ENCODE results near the gene DNASE1L2. TPM values are rescaled to one million over a fixed set of nuclear protein-coding genes. Genes with fewer than 3 reads are reported as not detected.

Gene DNASE1L2
- total RNA-seq, 2 donors from 2014 or later: 0.83 TPM; not detected in 1

- TF ChIP-seq, protein P1, sequence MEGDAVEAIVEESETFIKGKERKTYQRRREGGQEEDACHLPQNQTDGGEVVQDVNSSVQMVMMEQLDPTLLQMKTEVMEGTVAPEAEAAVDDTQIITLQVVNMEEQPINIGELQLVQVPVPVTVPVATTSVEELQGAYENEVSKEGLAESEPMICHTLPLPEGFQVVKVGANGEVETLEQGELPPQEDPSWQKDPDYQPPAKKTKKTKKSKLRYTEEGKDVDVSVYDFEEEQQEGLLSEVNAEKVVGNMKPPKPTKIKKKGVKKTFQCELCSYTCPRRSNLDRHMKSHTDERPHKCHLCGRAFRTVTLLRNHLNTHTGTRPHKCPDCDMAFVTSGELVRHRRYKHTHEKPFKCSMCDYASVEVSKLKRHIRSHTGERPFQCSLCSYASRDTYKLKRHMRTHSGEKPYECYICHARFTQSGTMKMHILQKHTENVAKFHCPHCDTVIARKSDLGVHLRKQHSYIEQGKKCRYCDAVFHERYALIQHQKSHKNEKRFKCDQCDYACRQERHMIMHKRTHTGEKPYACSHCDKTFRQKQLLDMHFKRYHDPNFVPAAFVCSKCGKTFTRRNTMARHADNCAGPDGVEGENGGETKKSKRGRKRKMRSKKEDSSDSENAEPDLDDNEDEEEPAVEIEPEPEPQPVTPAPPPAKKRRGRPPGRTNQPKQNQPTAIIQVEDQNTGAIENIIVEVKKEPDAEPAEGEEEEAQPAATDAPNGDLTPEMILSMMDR (IDR thresholded peaks at IDR 0.05): no peak
- H3K4me3 ChIP-seq: no peak overlapping the region
- H3K9me3 ChIP-seq: no peaks in the 10 kb centered on the region
- H3K27me3 ChIP-seq: no peaks in the 10 kb centered on the region
- H3K36me3 ChIP-seq: no peaks in the 10 kb centered on the region
- H3K4me1 ChIP-seq: peaks cover 0 to 8% of the 10 kb centered on the region in 2 donors
- DNase-seq (ENCODE audit: low spot score): no peak
- H3K27ac ChIP-seq: no peak overlapping the region
Measured at GRCh38 chr16:2190002-2190658, 46.1 kb upstream of the DNASE1L2 start.

DNA sequence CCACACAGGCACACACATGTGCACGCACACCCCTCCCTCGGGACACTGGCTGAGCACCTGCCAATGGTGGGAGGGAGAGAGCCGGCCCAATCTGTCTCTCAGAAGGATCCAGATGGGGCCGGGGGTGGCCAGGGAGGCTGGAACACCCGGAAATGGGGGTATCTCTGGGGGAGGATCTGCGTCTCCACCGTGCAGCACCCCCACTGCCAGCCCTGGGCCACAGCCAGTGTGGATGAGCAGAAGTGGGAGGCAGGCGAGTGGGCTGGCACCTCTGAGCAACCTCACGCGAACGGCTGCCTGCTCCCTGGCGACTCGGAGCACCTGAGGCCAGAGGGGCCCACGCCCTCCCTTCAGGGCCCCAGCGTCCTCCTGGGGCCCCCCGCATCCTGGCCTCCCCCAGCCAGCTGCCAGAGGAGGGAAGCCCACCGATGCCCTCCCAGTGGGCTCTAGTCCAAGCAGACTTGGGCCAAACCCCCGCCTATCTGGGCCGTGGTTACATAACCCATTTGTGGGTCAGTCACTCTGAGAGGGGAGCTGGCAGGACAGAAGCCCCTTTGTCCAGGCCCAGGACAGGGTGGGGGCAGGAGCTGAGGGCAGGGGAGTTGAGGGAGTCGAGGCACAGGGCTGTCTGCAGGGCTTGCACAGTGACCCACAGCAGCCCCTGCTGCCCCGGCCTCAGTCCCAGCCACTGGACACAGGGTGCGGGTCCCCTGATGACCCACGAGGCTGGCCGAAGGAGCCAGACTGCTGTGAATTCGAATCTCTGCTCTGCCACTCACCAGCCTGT, 45.4 kb upstream of the DNASE1L2 start:
- DNase-seq (ENCODE audit: low spot score): no peak
- no peaks in the 10 kb centered on the region for H3K36me3 ChIP-seq
- no peaks in the 10 kb centered on the region for H3K9me3 ChIP-seq
- no peak overlapping the region for H3K4me3 ChIP-seq
- H3K4me1 ChIP-seq: peaks cover 0 to 15% of the 10 kb centered on the region in 2 donors
- peak overlapping the region in 1 of 2 donors; percentile 28 for H3K27ac ChIP-seq
- peaks cover 0 to 6% of the 10 kb centered on the region in 2 donors for H3K27me3 ChIP-seq
- TF ChIP-seq, protein P1 (IDR thresholded peaks at IDR 0.05): no peak

- H3K36me3 ChIP-seq: no peaks in the 10 kb centered on the region
- H3K27ac ChIP-seq: peak overlapping the region in 1 of 2 donors; percentile 28
- H3K4me1 ChIP-seq: peaks cover 0 to 17% of the 10 kb centered on the region in 2 donors
- TF ChIP-seq, protein P1 (IDR thresholded peaks at IDR 0.05): no peak
- DNase-seq (ENCODE audit: low spot score): no peak
- peaks cover 0 to 6% of the 10 kb centered on the region in 2 donors for H3K27me3 ChIP-seq
- H3K4me3 ChIP-seq: no peak overlapping the region
- no peaks in the 10 kb centered on the region for H3K9me3 ChIP-seq
Measured at GRCh38 chr16:2191446-2191706, 44.9 kb upstream of the DNASE1L2 start.

- no peak for DNase-seq (ENCODE audit: low spot score)
- Histone ChIP-seq H3K4me1 (peaks cover 0 to 17% of the 10 kb centered on the region in 2 donors), H3K9me3 (no peaks in the 10 kb centered on the region), H3K27me3 (peaks cover 0 to 6% of the 10 kb centered on the region in 2 donors), H3K36me3 (no peaks in the 10 kb centered on the region), H3K4me3 (no peak overlapping the region), H3K27ac (no peak overlapping the region)
- TF ChIP-seq, protein P1 (IDR thresholded peaks at IDR 0.05): no peak
Measured at GRCh38 chr16:2194166-2194834, 41.9 kb upstream of the DNASE1L2 start.

- no peak for DNase-seq (ENCODE audit: low spot score)
- TF ChIP-seq, protein P1 (IDR thresholded peaks at IDR 0.05): peak in 1 of 2 donors; percentile 38
- peaks cover 0 to 17% of the 10 kb centered on the region in 2 donors for H3K4me1 ChIP-seq
- H3K36me3 ChIP-seq: no peaks in the 10 kb centered on the region
- H3K9me3 ChIP-seq: no peaks in the 10 kb centered on the region
- no peak overlapping the region for H3K4me3 ChIP-seq
- no peak overlapping the region for H3K27ac ChIP-seq
- H3K27me3 ChIP-seq: peaks cover 0 to 6% of the 10 kb centered on the region in 2 donors
Measured at GRCh38 chr16:2194852-2195321, 41.4 kb upstream of the DNASE1L2 start.

All from right atrium auricular region (tissue), 2 donors.